Urothelium cell line (cell line): ENCODE data around the gene CAMK1G.

ENCODE experiments used
- DNase-seq: peaks from one replicate; pipeline ENCODE4 v3.0.0; 2011; ENCODE audit warnings: low spot score, mixed read lengths
- FAIRE-seq: peaks from 2 replicates; lab custom pipeline; 2011; peaks lifted over from hg19 to GRCh38; lab: Jason Lieb, UNC

The CAMK1G gene

DNA sequence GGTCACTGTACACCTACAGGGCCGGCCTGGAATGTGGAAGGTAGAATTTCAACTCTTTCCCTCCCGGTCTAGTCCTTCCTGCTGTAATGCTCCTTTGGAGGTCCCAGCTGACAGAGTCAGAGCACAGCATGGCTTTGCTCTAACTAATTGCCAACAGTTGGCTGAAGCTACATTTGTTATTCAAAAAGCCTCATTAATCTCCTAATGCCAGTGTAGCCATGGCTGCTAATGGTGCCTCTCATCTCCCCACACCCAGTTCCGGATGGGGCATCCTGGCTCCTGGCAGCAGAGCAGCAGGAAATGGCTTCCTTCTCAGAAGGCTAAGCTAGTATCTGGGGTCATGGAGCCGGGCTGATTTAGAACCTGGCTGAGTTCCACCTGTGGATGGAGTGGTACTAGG lies 18.7 kb upstream of the CAMK1G start:
- no peak for DNase-seq
- no peak for FAIRE-seq

DNA sequence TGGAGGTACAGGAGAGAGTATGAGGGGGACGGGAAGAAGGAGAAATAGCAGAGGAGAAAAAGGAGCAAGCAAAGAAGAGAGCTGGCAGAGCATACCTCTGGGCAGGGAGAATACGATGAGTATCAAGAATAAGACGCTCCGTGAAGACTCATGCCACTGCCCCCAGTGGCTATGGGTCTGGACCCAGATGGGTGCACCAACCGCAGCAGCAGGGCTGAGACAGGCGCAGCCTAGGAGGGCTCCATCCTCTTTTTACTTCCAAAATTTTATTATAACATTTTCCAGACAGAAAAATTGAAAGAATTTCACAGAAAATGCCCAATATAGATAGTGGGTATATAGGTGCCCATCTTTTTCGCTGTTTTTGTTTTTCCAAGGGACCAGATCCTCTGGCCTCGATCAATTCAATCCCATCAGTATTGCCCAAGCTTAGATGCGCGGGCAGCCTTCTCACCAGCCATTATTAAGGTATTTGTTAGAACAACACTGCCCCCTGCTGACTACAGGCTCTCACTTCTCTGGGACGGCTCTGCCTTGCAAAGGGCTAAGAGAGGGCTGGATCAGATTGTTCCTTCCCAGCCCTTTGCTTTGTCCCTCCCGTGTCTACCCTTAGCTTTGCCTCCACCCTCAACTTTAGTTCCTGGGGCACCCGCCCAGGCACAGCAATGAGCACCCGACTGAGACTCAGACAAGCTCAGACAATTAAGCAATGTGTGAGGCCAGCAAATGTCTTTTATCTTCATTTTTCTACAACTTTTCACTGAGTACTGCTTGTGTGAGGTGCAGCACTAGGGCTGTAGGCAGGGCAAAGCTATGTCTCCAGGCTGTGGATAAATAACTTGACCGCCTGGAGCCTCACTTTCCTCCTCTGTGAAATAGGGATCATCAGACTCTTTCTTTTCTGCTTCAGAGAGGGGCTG lies 17.5 kb upstream of the CAMK1G start:
- peak; percentile 83 for DNase-seq
- no peak for FAIRE-seq

DNA sequence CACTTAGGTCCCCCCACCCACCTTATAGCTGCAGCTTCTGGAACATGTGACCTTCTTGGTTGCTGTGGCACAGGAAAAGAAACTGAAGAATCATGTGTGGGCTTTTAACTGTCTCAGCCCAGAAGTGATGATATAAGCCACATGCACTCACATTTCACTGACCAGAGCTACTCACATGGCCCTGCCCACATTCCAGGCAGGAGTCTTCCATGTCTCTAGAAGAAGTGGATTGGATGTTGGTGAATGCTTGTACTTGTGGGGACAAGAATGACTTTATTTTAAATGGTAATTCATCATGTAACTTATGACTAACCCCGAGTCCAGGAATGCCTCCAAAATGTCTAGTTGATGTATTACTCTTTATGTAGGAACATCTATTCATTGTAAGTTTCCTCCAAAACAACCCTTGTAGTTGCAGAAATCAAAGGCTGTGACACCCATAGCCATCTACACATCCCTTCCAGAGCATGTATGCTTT lies 15.8 kb upstream of the CAMK1G start:
- no peak for FAIRE-seq
- DNase-seq: peak; percentile 49

DNA sequence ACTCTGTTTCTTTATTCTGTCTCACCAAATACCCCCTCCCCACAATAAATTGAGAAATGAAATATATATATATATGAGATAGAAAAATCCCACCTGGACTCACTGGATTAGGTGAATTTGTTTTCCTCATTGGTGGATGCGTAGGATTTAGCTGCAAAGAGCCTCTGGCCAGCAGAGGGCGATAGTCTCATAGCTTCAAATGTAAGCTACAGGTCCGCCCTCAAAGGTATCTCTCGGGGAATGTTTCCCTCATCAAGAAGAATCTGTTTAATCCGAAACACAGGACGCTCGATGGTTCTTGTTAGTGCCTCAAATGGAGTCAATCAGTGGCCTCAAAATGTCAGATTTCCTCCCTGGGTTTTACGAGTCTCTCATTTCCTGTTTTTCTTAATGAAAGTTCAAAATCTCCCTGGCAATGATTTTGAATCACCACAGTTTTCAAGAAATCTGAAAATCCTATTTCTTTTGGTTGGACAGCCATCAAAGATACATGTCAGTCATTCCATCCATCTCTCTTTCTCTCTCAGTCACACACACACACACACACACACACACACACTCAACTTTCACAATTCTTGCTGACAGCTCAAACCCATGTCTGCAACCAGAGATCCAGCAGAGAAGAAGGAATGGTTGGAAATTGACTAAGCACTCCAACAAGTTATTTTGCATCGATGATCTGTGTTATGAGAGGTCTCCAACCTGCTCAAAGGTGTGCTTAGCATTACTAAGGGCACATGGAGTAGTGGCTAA lies 13.9 kb upstream of the CAMK1G start:
- FAIRE-seq (no peak), DNase-seq (peak; percentile 72)

DNA sequence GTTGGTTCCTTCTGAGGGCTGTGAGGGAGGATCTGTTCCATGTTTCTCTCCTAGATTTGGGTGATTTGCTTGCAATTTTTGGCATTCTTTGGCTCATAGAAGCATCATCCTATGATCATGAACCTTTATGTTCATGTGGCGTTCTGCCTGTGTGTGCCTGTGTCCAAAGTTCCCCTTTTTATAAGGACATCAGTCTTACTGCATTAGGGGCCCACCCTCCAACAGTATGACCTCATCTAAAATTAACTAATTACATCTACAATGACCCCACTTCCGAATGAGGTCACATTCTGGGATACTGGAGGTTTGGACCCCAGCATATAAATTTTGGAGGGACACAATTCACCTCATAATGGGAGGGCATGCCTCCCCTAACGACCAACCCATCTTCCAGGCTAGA lies 12.8 kb upstream of the CAMK1G start:
- DNase-seq: no peak
- no peak for FAIRE-seq

DNA sequence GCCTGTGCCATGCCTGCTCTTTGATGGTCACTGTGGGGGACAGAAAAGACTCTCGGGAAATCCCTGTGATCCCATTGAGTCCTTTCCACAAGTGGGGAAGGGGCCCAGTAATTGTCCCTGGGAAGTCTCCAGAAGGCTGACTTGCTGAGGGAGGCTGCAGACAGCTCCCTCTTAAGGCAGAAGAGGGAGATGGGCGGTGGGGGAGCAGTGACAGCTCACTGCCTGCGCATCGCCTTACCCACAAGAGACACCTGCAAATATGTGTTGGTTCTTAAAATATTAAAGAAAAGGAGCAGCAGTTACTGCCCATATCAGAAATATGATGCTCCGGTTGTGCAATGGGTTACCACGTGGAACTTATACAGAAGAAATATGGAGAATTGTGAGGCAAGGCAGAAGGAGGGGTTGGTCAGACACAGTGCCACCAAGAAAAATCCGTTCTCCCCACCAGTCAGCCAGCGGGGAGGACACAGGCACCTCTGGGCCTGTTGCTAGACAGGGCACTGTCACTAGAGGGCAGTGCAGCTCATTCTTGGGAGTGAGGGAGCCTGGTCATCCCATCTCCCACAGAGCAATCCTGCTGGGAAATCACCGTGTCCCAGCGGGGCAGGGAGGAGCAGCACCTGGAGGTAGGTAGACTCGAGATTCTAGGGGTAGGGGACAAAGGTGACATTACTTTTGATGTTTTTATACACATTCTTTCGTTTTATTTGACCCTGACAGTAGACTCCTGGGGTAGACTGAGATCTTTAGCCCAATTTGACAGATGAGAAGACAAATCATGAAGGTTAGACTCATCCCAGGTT lies 6.9 kb upstream of the CAMK1G start:
- DNase-seq (peak; percentile 90), FAIRE-seq (no peak)

DNA sequence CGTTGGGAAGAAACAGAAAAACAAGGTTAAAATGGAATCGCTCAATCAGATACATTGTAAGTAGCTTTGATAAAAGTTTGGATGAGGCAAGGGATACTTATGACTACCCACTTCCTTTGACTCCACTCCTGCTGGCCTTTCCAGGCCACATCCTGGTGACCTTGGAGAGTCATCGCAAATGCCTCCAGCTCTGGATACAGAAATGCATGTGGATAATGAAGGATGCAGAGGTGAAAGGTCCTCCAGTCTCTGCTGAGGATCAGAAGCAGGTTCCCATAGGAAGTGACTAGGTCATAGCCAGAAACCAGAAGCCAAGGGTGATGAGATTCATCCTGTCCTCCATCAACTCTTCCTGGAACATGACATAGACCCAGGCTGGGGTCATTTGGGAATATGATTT lies 6.2 kb upstream of the CAMK1G start:
- DNase-seq (no peak), FAIRE-seq (no peak)

DNA sequence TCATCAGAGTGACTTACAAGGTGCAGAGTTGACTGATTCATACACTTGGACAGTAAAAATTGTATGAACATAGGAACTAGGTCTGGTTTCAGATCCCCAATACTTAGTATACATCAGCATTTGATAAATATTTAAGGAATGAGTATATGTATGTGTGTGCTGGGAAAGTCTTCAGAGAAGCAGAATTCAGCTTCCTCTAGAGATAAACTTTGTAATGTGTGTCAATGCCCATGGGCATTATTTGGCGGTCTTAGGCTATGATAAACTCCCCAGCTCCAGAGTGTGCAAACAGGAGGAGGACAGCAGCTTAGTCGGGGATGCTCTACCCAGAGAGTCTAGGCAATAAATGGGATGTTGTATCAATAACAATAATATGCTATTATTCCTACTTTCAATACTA lies 2.9 kb upstream of the CAMK1G start:
- no peak for DNase-seq
- FAIRE-seq: no peak

DNA sequence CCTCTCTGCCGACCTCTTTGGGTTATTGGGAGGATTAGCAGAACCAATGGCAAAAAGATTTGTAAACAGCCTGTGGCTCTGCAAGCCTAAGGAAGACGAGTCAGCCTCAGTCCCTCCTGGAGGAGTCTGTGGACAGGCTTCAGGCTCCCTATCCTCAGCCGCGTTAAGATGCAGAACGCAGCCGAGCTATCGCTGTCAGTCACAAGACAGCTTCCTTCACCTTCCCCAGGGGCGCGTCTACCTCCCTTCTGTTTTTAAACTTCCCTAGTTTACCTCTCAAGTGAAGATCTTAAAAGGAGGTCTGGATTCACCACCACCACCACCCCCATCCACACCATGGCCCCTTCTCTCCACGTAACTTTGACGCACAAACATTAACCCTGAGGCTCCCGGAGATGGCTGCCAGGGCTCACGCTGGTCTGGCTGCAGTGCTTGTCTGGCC lies 738 bp downstream of the CAMK1G start:
- no peak for FAIRE-seq
- DNase-seq: no peak

DNA sequence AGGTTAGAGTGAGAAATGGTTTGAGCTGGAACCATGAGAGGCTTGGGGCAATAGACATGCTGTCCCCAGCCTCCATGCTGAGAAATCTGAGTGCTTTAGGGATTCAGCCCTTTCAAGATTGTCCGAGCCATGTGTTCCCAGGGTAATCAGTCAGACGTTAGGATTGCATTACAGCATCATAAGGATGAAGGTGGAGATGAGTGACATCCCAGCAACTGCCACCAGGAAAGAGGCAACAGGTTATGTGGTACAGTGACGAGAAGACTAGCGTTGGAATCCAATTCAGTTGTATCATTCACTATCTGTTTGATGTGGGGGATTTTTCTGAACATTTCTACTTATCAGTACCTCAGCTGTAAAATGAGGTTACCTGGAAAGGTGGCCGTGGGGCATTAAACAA lies 1.7 kb downstream of the CAMK1G start:
- DNase-seq (no peak), FAIRE-seq (no peak)

DNA sequence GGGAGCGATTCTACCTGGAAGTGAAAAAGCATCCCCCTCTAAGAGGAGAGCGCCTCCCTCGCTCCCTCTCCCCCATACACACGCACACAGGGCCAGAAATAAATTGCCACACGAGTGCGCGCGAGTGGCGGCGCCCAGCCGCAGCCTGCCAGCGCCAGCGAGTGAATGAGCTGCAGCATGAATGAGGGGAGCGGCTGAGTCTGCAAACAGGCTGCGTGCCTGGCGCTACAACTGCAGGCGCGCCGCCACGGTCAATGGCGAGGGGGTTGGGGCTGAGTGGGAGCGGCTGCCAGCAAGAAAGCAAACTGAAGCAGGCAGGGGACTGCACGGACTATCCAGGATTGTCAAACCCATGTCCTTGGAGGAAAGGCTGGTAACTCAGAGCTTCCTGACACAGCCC lies 2.2 kb downstream of the CAMK1G start:
- no peak for DNase-seq
- no peak for FAIRE-seq

DNA sequence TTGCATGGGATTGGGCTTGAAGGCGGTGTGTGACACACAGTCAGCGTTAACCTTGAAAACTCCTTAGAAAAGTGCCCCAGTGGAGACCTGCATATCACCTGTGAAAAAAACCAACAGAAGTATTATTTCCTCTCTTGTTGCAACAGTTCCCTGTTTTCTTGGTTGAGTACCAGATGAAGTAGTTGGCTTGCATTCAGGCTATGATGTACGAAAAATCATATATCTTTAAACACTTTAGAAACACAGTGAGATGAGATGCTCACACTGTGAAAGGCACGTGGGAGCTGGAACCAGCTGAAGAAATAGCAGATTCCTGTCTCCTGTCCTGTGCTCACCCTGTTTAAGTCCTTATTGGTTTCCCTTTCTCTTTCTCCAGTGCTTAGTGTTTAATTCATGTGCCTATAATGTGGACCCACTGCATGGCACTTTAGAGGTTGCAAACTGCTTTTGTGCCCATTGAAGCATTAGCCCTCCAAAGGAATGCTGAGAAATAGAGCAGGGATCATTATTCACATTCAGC lies 2.8 kb downstream of the CAMK1G start:
- FAIRE-seq (no peak), DNase-seq (no peak)

DNA sequence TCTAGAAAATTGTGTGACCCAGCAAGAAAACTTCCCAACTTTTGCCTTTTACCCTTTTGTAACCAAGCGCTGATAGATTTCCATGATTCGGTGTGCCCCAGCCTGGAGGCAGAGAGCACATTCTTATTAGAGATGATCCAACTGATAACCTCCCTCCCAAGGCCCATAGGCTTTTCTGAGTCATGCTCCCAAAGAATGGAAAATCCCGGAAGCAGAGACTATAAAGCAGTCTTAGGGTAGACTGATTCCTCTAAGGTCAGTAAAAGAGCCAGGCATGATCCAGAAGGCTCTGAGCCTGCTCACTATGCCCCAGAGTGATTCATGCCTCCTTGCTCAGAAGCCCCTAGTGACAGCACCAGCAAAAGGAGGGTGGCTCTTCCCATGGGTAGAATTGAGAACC lies 4.3 kb downstream of the CAMK1G start:
- DNase-seq (peak; percentile 27), FAIRE-seq (no peak)

DNA sequence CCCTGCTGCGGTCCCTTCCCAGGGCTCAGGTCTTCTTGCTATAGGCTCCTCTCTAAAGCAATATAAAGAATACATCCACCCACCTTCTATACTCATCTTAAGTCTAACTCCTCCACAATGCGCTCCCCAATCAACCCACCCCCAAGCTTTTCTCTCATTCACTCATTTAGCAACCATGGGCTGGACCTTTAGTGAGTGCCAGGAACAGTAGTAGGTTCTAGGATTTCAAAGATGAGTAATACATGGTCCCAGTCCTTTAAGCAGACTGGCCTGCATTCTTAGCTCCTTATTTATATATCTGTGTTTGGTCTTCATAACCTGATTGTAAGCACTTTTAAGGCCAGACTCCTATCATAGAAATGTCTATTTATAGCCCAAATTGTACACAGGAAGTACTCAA lies 5.9 kb downstream of the CAMK1G start:
- no peak for FAIRE-seq
- no peak for DNase-seq

DNA sequence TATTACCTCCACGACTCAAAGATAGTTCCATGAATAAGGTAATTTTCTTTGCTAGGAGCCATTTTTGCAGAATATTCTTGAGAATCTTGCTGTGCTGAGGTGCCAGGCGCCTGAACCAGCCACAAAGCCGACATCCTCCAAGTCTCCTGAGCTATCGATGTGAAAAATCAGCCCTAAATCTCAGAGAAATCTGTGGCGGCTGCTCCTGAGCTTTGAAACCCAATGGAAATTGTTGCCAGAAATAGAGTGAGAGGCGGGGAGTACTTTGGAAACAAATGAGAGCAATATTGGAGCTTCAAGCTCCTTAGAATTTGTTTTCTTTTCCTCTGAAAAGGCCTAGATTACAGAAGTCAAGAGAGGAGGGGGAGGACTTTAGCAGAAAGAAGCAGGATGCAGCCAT lies 6.3 kb downstream of the CAMK1G start:
- DNase-seq (no peak), FAIRE-seq (no peak)

DNA sequence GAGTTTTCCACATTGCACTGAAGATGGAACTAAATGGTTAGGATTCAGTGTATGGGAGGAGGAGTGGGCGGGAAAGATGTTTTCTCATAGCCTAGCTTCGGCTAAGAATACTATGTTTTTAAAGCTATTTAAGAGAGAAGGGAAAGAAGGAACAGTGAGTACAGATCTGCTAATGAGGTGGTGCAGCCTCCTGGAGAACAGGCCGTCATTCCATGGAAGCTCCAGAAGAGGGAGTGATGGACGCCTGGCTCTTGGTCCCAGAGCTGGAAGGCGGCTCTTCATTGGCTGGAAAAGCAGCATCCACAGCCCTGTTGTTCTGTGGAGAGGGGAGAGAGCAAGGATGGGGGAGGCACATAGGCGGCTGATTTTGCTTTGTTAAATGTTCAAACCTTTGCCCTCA lies 6.9 kb downstream of the CAMK1G start:
- FAIRE-seq (no peak), DNase-seq (no peak)

DNA sequence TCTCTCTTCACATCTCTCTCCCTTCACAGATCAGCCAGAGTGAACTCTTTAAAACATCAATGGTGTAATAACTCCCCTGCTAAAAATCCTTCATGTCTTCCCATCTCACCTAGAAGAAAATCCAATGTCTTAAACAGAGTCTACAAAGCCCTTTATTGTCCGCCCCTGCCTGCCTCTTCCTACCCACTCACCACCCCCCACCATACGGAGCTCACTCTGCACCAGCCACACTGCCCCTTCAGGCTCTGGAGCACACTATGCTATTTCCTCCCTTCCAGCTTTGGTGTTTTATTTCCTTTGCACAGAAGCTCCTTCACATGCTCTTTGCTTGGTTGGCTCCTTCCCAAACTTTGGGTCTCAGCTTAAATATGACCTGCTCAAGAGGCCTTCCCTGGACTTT lies 10.2 kb downstream of the CAMK1G start:
- no peak for DNase-seq

DNA sequence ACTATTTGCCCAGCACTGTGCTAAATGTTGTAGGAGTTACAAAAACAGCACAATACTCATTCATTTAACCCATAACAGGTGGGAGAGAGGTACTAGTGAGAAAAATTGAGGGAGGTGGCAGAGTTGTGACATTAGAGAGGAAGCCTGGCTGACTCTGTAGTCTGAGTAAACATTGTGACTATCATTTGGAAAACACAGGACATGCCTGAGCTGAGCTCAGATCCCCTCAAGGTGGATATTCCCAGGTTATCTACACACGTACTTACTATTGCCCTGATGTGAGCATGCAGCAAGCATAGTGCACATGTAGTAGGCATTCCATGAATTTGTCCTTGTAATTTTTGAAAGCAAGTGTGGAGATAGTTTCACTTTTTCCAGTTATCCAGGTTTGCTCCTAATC lies 10.9 kb downstream of the CAMK1G start:
- no peak for FAIRE-seq
- no peak for DNase-seq

More for the DNA sequence above, 10.2 kb downstream of the CAMK1G start:
- FAIRE-seq: no peak

DNA sequence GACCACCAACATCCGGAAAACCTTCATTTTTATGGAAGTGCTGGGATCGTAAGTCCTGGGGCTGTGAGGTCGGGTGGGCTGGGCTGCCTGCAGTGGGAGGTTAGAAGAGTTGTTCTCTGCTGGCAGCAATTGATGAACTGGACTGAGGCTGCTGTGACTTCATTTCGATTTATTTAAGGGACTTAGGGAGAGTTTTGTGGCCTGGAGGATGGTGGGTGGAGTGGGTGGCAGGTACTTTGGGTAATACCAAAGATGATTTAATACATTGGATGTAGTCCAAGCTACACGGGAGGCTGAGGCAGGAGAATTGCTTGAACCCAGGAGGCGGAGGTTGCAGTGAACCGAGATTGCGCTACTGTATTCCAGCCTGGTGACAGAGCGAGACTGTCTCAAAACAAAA lies 11.5 kb downstream of the CAMK1G start:
- no peak for DNase-seq
- no peak for FAIRE-seq

DNA sequence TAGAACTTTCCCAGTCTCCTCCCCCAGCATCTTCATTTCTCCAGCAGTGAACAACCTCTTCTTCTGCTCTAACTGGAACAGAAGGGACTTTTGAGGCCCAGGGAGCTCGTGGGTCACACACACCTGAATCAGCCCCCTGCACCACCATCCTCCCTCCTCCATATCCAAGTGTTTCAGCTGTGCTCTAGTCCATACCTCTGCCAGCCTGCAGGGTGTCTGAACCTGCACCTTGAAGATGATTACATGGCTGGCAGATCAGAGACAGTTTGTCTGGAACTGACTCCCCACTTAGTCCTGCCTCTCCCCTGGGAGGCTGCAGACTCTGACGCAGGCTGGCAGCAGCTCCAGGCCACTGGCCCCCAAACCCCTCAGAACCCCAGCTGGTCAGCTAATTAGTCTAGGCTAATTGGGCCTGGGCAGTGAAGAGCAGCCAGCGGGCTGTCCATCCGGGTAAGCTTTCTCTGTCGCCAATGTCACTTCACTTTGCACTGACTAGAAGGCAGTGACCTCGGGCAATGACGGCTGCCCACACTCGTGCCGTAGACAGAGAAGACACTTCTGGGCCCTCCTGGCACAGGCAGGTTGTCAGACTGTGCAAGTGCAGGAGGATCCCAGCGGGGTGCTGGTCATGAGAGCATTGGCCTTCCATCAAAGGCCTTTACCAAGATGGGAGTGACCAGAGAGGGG lies 12.2 kb downstream of the CAMK1G start:
- FAIRE-seq (peak; percentile 30), DNase-seq (no peak)
